Renal cortex interstitium (tissue), 15 donors: ENCODE data around the gene KIF3B. TPM values are rescaled to one million over a fixed set of nuclear protein-coding genes. Genes with fewer than 3 reads are reported as not detected.
A peak's percentile ranks its signal among the peaks of the same experiment; 100 is the strongest.

Experiments
- DNase-seq, 11 donors: peaks; one replicate each; pipeline ENCODE4 v3.0.0-alpha.2; 2013; ENCODE audit warnings: low read depth in 9 of 11, low spot score in 4 of 11; ENCODE audit errors: extremely low read depth in 1 of 11
- long read RNA-seq, 16 experiments: transcript quantifications; one replicate each; lab custom pipeline, GENCODE V29; 2026
- polyA plus RNA-seq, 3 donors: library from polyadenylated mRNA; unstranded; fragments of 120-200 nt; gene quantifications; one replicate each; pipeline ENCODE4 v1.2.1, GENCODE V29; 2013; ENCODE audit not compliant: insufficient read length in 3 of 3

KIF3B gene
- 10 to 100 TPM; 42.5 to 43.5 (median 43.0) TPM for polyA plus RNA-seq
- long read RNA-seq, donor 1, partial matches to known transcripts, result 5 of 5 reads
- long read RNA-seq, donor 1, other reads (novel, unspliced or antisense), result 0 of 5 reads
- long read RNA-seq, donor 2, partial matches to known transcripts, result 25 of 25 reads
- long read RNA-seq, donor 2, other reads (novel, unspliced or antisense), result 0 of 25 reads
- long read RNA-seq, donor 3, full-length matches to known transcripts, result 1 of 41 reads
- long read RNA-seq, donor 3, partial matches to known transcripts, result 40 of 41 reads
- long read RNA-seq, donor 3, other reads (novel, unspliced or antisense), result 0 of 41 reads
- long read RNA-seq, donor 4, full-length matches to known transcripts, result 1 of 1 reads
- long read RNA-seq, donor 4, partial matches to known transcripts, result 0 of 1 reads
- long read RNA-seq, donor 4, other reads (novel, unspliced or antisense), result 0 of 1 reads
- long read RNA-seq, donor 5, full-length matches to known transcripts, result 2 of 18 reads
- long read RNA-seq, donor 5, partial matches to known transcripts, result 16 of 18 reads
- long read RNA-seq, donor 5, other reads (novel, unspliced or antisense), result 0 of 18 reads
- long read RNA-seq, donor 6, partial matches to known transcripts, result 6 of 6 reads
- long read RNA-seq, donor 6, other reads (novel, unspliced or antisense), result 0 of 6 reads
- long read RNA-seq, donor 7, full-length matches to known transcripts, result 1 of 6 reads
- long read RNA-seq, donor 7, partial matches to known transcripts, result 5 of 6 reads
- long read RNA-seq, donor 7, other reads (novel, unspliced or antisense), result 0 of 6 reads
- long read RNA-seq, donor 8, partial matches to known transcripts, result 5 of 5 reads
- long read RNA-seq, donor 8, other reads (novel, unspliced or antisense), result 0 of 5 reads
- long read RNA-seq, donor 9, partial matches to known transcripts, result 22 of 22 reads
- long read RNA-seq, donor 9, other reads (novel, unspliced or antisense), result 0 of 22 reads
- long read RNA-seq, donor 10, full-length matches to known transcripts, result 1 of 6 reads
- long read RNA-seq, donor 10, partial matches to known transcripts, result 5 of 6 reads
- long read RNA-seq, donor 10, other reads (novel, unspliced or antisense), result 0 of 6 reads
- long read RNA-seq, donor 11, full-length matches to known transcripts, result 1 of 1 reads
- long read RNA-seq, donor 11, partial matches to known transcripts, result 0 of 1 reads
- long read RNA-seq, donor 11, other reads (novel, unspliced or antisense), result 0 of 1 reads
- long read RNA-seq, donor 12, result 0 reads
- long read RNA-seq, donor 13, partial matches to known transcripts, result 5 of 5 reads
- long read RNA-seq, donor 13, other reads (novel, unspliced or antisense), result 0 of 5 reads
- long read RNA-seq, donor 14, result 0 reads
- long read RNA-seq, donor 15, partial matches to known transcripts, result 6 of 6 reads
- long read RNA-seq, donor 15, other reads (novel, unspliced or antisense), result 0 of 6 reads
- long read RNA-seq, donor 16, full-length matches to known transcripts, result 5 of 35 reads
- long read RNA-seq, donor 16, partial matches to known transcripts, result 30 of 35 reads
- long read RNA-seq, donor 16, other reads (novel, unspliced or antisense), result 0 of 35 reads

- peak; percentile 55 to 87 (median 75) for DNase-seq
These were observed at the start of gene KIF3B for GRCh38 chr20:32277361-32278198. KIF3B (plus strand) TSS chr20:32277651; CDS start chr20:32309778, 32,127 bp downstream.

DNA sequence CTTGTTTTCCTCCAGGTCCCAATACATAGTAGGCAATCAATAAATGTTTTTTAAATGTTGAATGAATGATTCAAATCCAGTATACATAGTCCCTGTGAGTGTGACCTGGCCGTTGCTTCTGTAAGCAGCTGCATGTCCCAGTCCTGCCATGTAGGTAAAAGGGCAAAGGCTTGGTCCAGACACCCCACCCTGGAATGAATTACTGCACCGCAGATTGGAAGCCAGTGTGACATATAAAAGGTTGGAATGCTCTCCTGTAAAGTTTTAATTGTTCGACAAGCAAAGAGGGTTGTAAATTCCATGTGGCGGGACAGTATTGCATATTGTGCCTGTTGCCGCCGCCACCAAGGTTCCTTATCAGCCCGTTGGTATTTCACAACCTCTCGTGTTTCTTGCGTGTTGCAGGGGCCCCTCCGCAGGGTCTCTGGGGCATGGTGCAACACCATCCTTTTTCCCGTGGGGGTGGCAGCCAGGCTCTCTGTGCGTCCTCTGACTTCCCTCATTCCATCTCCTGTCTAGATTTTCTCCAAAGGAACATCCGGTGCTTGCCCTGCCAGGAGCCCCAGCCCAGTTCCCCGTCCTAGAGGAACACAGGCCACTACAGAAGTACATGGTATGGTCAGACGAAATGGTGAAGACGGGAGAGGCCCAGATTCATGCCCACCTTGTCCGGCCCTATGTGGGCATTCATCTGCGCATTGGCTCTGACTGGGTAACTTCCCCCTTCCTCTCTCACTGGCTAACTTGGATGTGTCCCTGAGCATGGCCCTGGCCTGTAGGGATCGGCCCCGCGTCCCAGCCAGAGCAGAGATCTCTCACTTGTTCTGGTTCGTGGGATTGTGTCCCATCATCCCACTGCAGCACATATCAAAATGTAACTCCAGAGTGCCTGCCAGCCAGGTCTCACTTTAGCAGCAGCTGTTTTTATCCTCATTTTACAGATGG, 49.4 kb upstream of the KIF3B start:
- DNase-seq, result no peak

- DNase-seq, result no peak
These were observed 48.2 kb upstream of the KIF3B start for GRCh38 chr20:32229251-32229747.

DNA sequence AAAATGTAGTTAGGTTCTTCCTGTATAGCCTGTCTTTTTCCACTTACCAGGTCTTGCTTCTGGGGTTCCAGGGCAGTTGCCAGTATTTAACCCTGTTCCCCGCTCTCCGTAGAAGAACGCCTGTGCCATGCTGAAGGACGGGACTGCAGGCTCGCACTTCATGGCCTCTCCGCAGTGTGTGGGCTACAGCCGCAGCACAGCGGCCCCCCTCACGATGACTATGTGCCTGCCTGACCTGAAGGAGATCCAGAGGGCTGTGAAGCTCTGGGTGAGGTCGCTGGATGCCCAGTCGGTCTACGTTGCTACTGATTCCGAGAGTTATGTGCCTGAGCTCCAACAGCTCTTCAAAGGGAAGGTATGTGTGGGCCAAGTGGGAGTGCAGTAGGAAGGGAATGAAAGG, 46.7 kb upstream of the KIF3B start:
- no peak for DNase-seq

DNA sequence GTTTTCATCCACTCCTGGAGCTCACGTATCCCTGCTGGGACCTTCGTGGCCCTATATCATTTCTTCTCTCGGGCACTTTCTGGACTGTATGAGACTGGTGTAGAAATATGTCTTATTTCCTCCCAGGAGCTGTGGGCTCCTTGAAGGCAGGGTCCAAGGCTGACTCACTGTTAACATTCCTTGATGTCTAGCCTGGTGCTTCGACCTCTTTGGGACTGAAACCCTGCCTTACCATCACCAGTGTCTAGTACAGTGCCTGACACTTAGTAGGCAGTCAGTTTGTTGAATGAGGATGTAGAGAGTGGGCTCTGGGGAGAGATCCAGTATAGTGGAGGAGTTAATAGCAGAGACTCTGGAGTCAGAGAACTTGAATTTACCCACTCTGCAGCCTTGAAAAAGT, 46.2 kb upstream of the KIF3B start:
- DNase-seq, result no peak

DNA sequence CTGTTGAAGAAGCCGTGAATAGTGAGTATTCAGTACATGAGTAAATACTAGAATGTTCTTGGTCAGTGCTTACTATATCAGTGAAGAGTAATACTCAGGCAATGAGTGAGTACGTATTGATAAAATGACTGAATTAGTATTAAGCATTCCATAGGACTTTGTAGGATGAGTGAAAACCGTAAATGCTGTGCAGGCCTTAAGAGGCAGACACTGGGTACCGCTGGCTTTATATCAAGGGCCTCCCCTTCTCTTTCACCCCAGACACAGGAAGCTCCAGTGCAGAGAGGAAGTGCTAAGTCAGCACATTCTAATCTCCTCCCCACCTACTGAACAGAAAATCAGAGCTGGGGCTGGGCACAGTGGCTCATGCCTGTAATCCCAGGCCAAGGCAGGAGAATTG, 45.6 kb upstream of the KIF3B start:
- no peak for DNase-seq

DNA sequence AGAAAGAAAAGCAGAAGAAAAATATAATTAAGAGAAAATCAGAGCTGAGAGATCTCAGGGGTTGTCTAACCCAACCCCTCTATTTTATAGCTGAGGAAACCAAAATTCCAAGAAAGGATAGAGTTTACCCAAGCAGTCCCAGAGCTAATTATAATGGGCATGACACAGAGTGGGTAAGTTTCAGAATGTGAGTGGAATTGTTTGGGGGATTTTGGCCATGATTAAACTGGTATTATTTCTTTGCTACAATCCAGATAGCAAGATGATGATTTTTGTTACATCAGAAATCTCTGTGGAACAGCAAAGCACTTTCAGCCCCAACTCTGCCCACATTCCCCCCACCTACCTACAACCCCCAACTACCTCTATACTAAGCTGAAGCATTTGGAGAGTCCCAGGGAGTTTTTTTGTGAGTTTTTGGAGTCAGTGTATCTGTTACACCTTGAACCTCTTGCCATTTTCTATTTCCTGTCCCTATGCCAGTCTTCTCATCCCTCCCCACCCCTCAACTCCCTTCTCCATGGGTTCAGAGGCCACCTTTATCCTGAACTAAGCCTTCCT, 45.0 kb upstream of the KIF3B start:
- DNase-seq, result no peak

DNA sequence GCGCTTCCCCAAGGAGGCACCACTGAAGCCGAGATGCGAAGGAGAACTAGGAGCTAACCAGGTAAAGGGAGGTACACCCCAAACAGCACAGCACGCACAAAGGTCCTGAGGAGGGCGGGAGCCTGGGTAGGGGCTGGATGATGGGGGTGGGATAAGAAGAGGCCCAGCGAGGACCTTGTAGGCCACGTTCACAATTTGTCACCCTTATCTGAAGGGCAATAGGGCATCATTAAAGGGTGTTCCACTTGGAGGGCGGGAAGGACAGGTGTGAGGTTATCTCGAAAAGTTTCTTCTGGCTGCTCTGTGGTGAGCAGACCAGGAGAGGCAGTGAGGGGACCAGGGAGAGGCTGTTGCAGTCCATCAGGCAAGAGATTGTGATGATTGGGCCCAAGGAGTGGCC, 44.2 kb upstream of the KIF3B start:
- DNase-seq, result no peak

- no peak for DNase-seq
These were observed 43.2 kb upstream of the KIF3B start for GRCh38 chr20:32234135-32234808.

DNA sequence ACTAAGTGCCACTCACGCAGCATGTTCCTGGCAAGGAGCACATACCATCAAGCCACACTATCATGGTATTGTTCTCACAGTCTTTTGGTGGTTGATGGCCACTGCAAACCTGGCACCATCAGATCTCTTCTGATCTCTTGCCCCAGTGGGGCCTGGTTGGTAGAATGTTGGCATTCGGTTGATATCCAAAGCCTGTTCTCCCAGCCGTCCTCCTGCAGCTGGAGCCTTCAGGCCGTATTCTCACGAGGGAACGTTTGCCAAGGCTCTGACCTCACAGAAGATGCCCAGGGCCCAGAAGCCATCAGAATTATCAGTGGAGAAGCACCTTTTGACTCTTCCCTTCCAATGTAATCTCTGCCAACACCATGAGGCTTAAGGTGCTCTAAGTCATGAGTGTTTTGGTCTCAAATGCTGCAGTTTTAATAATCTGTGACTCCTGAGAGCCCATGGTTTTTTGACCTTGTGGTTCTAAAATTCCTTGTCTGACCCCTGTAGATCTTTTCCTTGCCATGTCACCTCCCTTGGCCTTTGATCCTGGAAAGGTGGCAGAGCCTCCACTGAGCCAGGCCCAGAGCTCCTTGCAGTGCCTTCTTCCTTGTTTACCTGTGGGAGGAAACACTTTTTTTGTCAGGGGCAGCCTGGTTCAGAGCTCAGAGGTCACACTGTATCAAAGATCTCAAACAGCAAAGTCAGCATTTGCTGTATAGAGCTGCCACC, 42.0 kb upstream of the KIF3B start:
- DNase-seq, result no peak

- no peak for DNase-seq
These were observed 41.4 kb upstream of the KIF3B start for GRCh38 chr20:32236048-32236533.

DNA sequence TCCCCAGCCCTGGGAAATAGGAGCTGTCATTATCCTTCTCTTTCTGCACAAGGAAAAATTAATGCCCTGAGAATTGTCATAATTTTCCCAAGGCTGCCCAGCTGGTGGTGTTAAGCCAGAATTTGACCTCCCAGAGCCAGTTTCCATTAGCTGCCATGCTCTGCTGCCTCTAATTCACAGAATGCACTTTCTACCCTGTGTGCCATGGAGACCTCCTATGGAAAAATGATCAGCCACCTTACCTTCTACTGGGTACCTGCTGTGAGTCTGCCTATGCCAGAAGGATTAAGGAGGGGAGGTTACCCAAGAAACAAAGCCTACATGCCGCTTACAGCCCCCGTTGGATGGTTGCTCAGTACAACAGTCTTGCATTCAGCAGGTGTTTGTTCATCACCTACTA, 40.6 kb upstream of the KIF3B start:
- no peak for DNase-seq

DNA sequence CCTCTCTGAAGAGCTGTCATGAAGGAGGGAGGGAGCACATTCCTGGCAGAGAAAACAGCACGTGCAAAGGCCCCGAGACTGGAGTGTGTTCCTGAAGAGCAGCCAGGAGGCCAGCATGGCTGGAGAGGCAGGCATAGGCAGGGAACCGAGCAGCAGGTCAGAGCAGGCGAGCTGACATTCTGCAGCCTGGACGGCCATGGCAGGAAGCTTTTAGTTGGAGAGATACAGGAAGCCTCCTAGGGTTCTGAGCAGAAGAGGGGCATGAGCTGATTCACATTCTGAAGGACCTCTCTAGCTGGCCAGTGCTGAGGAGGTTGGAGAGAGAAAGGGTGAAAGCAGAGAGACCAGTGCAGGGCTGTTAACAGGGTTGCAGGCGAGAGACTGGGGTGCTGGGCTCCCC, 40.0 kb upstream of the KIF3B start:
- DNase-seq, result no peak

DNA sequence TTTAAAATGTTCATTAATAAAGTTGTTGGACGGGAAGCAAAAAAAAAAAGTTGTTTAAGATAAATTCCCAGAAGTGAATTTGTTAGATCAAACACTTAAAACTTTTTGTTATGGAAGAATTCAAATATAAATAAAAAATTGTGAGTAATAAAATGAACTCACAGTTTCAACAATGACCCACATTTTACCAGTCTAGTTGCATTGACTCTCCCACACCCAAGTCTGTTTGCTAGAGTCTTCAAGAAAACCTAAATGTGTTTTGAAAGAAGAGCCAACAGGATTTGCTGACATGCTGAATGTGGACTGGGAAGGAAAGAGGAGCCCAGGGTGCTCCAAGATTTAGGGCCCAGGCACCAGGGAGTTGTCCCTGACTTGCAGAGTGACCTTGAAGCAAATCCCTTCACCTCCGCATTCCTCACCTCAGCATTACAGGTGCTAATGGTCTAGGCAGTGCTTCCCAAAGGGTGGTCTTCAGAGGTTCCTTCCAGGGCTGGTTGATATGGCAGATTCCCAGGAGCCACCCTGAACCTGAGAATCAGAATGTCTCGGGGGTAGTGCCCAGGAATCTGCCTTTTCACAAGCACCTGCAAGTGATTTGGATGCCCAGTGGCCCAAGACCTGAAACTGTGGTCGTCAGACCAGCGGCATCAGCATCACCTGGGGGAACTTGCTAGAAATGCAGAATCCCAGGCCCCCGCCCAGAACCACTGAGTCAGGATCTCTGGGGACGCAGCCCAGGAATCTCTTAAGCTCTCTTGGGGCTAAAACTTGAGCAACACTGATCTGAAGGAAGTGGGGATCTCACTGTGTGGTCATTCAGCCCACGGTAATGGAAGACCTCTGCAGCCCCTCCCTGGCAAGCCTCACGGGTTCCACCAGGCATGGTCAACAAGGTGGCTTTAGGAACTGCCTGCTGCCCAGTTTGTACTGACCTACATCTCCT, 38.7 kb upstream of the KIF3B start:
- no peak for DNase-seq
